Measurements from ENCODE around the gene TMUB1. TPM values are rescaled to one million over a fixed set of nuclear protein-coding genes. Genes with fewer than 3 reads are reported as not detected.

The TMUB1 gene
- total and polyA plus RNA-seq, 9 of the 15 experiments (the other 6 are each of a cell fraction or from before 2014, with no cell fraction given) = 0.14 to 241 (median 74.1) TPM

GRCh38 chr7:151083824-151084160 is 499 bp upstream of the TMUB1 start (continued):
- TF ChIP-seq GTF2B (IDR thresholded peaks at IDR 0.05; ENCODE audit: extremely low read depth, insufficient read length) (no peak), HDAC2 (IDR thresholded peaks at IDR 0.05) (0 out of 2 replicates have a peak, but pooled peaks have one; percentile 2), KLF16 (IDR thresholded peaks at IDR 0.05) (no peak), ZNF280A (IDR thresholded peaks at IDR 0.05; ENCODE audit: low read depth, partially characterized antibody) (no peak), ZNF121 (CRISPR knock-in tag; conservative IDR thresholded peaks at IDR 0.05) (no peak), NRF1 (conservative IDR thresholded peaks at IDR 0.05 in 1 of 2, IDR thresholded peaks at IDR 0.05 in 1 of 2) (0 out of 4 replicates have a peak, but pooled peaks of 1 of the 2 experiments have one; percentile 19), PHF21A (IDR thresholded peaks at IDR 0.05; ENCODE audit: borderline replicate concordance, low read depth) (no peak), ELK3 (CRISPR knock-in tag; IDR thresholded peaks at IDR 0.05) (no peak), ZNF77 (CRISPR knock-in tag; IDR thresholded peaks at IDR 0.05) (no peak), HLTF (IDR thresholded peaks at IDR 0.05) (no peak), ZNF589 (CRISPR knock-in tag; IDR thresholded peaks at IDR 0.05; ENCODE audit: low read depth) (no peak), ATF1 (CRISPR knock-in tag; IDR thresholded peaks at IDR 0.05) (no peak), ATF1 (tag; IDR thresholded peaks at IDR 0.05) (peak; percentile 24), PML (IDR thresholded peaks at IDR 0.05; ENCODE audit: low read length) (0 out of 2 replicates have a peak, but pooled peaks have one; percentile 2), USF1 (CRISPR knock-in tag; IDR thresholded peaks at IDR 0.05) (0 out of 2 replicates have a peak, but pooled peaks have one; percentile 5), NFIC (IDR thresholded peaks at IDR 0.05) (no peak), HDAC1 (IDR thresholded peaks at IDR 0.05) (0 out of 4 replicates have a peak, but pooled peaks of 1 of the 2 experiments have one; percentile 12), RCOR1 (IDR thresholded peaks at IDR 0.05; ENCODE audit: borderline replicate concordance in 1 of 2, low read depth in 2 of 2, low read length in 2 of 2) (0 out of 4 replicates have a peak, but pooled peaks of 1 of the 2 experiments have one; percentile 15), CHCHD3 (CRISPR knock-in tag; IDR thresholded peaks at IDR 0.05) (no peak)

Measured in K562 (cell line).